Activated T-cell treated with anti-CD3 and anti-CD28 coated beads, Interleukin-2, amount 50 U/mL, for 48 hours (primary cell): ENCODE results near the gene STAT6.

ENCODE experiments used
- DNase-seq, 2 experiments: peaks; one replicate each; pipeline ENCODE4 v3.0.0-alpha.2; 2020

Gene STAT6

DNA sequence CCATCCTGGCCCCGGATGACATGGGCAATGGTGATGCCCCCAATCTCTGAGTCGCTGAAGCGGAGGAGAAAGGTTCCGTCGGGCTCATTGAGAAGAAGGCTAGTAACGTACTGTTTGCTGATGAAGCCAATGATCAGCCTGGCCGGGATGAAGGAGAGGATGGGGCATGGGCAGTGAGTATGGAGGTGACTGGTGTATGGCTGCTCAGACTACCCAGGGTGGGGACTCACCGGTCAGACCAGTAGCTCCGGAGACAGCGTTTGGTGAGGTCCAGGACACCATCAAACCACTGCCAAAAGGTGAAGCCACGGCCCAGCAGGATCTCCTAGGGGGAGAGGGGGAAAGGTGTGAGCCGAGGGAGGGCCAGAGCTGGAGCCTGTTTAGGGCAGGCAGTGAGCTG is 11.4 kb downstream of the STAT6 start:
- DNase-seq: no peak

DNA sequence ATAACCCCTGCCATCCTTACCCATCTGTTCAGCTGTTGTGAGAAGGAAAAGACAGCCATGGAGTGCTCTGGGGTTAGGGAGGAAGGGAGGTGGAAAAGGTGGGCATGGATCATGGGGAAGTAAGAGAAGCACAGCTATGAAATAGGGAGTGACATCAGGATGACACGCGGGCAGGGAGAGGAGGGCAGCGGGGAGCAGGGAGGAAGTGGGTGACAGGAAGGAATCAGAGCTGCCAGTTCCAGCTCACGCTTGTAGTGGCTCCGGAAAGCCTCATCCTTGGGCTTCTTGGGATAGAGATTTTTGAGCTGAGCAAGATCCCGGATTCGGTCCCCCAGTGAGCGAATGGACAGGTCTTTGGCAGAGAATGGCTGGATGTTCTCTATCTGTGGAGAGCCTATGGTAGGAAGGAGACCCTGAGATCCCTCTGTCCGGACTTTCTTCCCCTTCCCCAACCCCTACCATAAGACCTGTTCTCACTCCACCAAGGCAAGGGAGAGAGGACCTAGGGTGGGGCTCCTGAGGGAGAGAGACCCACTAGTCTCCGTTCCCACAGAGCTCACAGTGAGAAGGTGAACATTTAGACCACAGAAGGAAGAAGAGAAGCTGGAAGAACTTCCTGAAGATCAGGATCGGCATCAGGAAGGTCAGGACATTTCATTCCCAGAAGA is 12.0 kb downstream of the STAT6 start:
- no peak for DNase-seq

DNA sequence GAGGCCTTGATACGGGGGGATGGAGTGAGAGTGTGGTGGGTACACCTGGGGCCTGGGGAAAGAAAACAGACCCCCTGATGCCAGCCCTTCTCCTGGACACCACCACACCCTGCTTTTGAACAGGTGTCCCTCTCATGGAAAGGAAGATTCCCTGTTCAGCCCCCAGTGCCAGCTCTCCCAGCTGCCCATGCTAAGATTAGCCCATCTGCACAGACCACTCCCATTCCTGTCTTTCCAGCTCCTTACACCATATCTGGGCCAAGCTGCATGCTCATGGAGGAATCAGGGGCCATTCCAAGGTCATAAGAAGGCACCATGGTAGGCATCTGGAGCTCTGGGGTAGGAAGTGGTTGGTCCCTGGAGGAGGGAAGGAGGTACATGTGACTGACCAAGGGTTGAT is 12.6 kb downstream of the STAT6 start:
- DNase-seq: no peak

DNA sequence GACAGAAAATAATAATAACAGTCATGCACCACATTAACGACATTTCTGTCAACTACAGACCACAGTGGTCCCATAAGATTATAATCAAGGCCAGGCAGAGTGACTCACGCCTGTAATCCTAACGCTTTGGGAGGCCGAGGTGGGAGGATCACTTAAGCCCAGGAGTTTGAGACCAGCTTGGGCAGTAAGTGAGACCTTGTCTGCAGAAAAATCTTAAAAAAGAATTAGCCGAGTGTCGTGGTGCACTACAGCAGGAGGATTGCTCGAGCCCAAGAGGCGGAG is 13.7 kb downstream of the STAT6 start:
- DNase-seq: no peak

DNA sequence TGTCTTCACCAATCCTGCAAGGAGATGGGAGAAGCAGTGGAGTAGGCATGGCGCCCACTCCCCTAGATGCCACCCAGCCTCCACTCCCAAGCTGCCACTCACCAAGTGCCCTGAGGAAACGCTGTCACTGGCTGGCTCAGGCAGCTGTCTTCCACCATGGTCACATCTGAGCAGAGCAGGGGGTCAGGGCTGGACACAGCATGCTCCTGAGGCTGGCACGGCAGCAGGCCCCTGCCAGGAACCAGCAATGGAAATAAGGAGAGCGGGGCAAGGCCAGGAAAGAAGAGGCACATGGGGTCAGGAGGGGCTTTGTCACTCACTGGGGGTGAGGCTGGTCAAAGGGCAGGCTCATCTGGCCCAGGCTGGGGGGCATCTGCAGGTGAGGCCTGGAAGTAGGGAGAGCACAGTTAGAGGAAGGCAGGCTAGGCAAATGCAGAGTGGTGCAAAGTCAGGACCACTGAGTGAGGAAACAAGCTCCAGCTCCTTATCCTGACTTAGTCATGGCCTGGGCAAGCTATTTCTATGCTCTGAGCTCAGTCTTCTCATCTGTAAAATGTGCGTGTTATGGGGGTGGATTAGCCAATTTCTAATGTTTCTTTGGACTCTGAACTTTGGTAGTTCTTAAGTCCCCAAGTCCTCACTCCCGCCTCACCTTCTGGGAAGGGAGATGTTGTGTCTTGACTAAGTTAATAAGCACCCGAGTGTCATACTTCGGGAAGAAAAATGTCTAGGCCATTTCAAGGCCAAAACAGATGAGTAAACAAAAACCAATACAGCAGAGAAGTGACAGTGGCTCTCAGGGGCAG is 14.2 kb downstream of the STAT6 start:
- DNase-seq: no peak

DNA sequence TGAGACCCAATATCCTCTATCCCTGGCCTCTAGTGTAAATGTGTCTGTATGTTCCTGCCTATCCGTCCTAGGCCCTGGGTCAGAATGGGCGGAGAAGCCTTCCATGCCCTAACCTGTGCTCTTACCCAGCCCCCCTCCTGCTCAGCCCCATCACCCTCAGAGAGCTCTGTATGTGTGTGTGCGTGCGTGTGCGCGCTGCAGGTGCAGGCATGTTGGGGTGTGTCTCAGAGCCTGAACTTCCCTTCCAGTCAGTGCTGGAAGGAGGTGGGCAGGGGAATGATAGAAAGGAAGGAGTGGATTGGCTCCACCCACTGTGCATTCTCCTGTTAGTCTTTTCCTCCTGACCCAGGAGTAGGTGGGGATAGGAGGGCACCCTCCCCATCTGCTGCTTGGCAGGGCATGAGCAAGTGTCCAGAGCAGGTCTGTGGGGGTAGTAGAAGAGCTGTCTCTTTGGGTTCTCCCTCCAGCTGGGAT is 15.0 kb downstream of the STAT6 start:
- no peak for DNase-seq

DNA sequence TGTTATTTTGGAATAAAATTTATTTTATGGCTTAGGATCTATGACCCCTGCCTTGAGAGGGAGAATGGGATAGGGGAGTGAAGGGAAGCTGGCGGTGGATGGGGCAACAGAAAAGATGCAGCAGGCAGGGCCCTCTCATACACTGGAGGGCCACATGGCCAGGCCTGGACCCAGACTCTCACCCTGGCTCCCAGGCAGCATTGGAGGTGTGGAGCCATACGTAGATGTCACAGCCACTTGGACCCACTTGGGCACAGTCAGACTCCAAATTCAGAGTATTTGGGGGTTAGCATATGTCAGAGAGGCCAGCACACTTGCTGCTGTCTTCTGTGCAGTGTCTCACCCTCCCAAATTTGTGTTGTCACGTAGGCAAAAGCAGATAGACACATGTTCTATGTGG is 15.7 kb downstream of the STAT6 start:
- no peak for DNase-seq

DNA sequence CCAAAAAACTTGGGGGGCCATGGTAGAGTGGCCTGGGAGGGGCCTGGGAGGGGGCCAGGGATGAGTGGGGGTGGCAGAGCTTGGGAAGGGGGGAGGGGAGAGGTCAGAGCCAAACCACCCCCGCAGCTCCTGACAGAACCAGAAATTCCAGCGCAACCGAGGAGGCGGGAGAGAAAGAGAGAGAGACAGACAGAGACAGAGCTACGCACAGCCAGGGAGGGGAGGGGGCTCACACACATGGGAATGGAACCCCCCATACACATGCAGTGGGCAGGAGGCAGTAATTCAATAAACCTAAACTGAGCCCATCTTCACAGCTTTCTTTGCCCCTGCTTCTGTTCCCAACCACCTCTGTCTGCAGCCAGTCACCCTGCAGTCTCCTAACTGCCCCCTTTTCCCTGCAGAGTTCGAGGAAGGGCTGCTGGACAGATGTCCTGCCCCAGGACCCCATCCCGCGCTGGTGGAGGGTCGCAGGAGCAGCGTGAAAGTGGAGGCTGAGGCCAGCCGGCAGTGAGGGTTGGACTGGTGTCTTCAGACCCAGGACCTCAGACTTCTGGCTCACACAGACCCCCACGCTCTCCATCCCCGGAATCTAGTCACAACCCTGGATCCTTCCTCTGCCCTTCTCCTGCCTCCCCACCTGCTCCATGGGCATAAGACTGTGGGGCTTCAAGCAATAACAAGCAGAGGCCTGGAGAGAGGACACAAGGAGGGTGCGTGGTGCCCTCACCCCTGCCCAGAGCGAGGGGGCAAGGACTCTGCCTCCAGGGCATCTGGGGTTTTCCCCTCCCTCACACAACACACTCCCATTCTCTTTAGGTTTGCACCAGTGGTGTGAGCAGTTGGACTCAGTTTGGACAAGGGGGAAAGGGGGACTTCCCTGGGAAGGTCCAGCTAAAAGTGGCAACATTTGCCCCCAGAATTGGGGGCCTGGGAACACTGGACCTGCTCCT is 16.7 kb downstream of the STAT6 start:
- peak in 1 of 2 experiments; percentile 29 for DNase-seq

DNA sequence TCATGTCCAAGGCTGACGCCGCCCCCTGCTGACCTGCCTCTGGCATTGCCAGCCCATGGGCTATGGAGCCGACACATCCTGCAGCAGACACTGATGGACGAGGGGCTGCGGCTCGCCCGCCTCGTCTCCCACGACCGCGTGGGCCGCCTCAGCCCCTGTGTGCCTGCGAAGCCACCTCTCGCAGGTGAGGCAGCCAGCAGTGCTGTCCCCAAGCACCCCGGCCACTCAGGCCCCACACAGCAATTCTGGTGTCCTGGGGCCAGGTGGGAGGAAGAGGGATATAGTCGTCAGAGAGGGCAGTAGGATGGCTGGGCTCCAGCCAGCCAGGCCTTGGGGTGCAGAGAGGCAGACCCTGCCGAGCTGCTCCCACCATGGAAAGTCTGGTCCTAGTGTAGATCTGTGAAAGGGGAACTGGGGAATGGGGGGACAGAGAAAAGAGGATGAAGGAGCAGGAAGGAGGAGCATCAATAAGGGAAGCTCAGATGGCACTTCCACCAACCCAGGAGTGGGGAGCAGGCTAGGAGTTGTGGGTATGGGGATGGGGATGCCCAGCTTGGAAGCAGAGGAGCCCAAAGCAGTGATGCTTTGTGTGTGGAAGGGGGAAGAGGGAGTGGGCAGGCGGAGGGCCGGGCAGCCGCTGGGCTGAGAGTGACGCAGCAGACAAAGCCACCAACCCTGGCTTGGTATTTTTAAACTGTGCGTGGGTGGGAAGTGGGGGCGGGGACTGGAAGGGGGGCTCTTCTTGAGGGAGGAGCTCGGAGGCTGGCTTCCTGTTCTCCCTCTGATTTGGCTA is 17.6 kb downstream of the STAT6 start:
- DNase-seq: peak; percentile 85 to 86

DNA sequence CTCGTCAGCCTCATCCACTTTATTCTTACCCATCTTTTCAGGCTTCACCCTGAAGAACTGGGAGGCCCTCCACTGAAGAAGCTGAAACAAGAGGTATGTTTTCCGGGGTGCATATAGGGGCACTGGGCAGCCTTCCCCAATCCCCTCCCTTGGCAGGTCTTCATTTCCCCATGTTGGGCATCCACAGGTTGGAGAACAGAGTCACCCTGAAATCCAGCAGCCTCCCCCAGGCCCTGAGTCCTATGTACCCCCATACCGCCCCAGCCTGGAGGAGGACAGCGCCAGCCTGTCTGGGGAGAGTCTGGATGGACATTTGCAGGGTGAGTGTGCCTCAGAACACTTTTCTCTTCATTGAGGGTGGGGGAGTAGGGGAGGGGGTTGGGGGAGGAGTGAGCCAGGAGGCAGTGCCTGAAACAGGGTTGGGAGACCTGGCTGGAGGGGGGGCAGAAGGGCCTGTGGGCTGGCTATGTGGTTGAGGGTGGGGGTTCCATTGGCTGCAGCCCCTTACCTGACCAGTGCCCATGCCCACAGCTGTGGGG is 18.2 kb downstream of the STAT6 start:
- no peak for DNase-seq

DNA sequence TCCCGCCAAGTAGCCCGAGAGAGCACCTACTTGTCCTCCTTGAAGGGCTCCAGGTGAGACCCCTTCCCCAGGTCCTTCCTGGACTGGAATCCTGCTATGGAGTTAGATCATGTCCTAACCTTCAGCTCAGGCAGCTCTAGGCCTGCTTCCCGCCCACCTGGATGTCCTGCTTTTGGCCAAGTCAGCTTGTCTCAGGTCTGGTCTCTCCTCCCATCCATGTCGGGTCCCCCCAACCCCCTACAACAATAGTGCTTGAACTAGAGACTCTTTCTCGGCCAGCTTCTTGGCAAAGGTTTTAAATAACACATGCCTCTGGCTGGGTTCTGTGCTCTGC is 18.7 kb downstream of the STAT6 start:
- DNase-seq: no peak

DNA sequence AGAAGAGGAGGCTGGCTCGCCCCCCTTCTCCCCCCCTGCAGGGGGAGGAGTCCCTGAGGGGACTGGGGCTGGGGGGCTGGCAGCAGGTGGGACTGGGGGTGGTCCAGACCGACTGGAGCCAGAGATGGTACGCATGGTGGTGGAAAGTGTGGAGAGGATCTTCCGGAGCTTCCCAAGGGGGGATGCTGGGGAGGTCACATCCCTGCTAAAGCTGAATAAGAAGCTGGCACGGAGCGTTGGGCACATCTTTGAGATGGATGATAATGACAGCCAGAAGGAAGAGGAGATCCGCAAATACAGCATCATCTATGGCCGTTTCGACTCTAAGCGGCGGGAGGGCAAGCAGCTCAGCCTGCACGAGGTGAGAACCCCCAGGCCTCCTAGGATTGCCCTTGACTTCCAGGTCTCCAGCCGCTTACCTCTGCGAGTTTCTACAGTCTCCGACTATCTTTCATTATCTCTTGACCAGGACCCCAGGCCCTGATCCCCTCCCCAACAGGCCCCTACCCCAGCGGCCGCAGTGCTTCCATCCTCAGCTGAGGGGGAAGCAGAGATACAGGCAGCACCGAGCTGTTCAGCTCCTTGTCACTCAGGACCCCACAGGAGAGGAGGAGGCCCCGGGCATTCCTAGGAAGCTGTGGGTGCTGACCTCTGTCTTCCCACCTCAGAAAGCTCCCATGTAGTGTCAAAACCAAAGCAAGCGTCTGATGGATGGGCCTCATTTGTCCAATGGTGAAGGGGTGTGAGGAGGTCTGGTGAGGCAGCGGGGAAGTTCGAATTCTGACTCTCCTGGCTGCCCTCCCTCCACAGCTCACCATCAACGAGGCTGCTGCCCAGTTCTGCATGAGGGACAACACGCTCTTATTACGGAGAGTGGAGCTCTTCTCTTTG is 19.3 kb downstream of the STAT6 start:
- no peak for DNase-seq

DNA sequence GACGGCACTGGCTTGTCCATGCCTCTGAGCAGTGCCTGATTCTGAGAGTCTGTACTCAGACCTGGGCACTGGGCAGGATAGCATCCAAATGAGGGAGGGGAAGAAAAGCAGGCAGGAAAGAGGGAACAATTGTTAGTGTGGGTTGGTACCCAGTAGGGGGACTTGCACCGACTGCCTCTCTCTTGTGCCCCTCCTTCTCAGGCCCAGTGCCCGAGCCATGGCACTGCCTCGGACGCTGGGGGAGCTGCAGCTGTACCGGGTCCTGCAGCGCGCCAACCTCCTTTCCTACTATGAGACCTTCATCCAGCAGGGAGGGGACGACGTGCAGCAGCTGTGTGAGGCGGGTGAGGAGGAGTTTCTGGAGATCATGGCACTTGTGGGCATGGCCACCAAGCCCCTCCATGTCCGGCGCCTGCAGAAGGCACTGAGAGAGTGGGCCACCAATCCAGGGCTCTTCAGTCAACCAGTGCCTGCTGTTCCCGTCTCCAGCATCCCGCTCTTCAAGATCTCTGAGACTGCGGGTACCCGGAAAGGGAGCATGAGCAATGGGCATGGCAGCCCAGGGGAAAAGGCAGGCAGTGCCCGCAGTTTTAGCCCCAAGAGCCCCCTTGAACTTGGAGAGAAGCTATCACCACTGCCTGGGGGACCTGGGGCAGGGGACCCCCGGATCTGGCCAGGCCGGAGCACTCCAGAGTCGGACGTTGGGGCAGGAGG is 20.1 kb downstream of the STAT6 start:
- no peak for DNase-seq

DNA sequence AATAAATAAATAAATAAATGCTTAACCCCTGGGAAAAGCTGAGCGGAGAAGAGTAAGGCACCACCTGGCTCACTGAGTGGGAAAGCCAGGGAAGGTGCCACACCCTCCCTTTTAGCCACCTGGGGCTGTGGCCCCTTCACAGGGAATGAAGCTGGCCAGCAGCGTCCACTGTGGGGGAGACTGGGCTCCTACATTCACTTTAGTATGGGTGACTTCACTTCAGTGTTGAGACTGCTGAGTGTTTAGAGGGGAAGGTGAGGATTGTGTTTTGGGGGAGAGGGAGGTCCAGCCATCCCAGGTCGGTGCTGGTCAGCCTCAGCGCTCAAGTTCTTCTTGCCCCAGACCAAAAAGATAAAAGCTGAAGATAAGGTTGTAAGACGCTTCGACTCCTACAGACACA is 20.7 kb downstream of the STAT6 start:
- no peak for DNase-seq

DNA sequence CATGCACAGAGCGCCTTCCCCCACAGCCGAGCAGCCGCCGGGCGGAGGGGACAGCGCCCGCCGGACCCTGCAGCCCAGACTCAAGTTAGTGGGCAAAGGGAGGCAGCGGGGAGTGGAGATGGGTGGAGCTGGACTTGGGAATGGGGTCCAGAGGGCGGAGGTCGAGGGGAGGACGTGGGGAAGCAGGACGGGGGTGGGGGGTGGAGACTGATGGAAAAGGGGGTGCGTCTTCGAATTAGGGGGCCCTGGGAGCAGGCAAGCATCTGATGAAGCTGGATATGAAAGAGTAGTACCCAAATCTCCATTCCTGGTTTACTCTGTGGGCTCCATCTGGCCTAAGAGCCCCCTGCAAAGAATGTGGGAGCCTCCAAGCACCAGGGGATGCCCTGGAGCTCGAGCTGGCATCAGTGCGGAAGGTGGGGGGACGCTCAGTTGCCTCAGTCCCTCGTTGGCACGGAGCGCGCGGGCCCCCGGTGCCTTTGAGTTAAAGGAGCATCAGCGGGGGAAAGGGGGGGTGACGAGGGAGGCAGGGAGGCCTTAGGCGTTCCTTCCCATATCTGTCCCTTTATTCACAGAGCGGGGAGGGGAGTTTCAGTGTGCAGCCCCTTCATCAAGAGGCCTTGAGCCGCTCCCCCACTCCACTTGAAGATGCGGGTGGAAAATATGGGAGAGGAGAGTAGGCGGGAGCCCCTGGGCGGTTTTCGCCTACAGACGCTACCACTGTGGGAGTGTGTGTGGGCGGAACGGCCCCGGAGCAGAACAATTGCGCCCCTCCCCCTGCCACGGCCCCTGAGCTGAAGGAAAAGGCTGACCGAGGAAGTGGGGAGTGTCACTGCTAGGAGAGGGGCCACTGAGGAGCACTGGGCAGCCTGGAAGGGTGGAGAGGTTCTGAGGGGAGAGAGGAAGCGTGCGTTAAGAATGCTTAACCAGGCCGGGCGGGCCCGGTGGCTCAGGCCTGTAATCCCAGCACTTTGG is 21.6 kb downstream of the STAT6 start:
- DNase-seq: peak; percentile 65 to 71

DNA sequence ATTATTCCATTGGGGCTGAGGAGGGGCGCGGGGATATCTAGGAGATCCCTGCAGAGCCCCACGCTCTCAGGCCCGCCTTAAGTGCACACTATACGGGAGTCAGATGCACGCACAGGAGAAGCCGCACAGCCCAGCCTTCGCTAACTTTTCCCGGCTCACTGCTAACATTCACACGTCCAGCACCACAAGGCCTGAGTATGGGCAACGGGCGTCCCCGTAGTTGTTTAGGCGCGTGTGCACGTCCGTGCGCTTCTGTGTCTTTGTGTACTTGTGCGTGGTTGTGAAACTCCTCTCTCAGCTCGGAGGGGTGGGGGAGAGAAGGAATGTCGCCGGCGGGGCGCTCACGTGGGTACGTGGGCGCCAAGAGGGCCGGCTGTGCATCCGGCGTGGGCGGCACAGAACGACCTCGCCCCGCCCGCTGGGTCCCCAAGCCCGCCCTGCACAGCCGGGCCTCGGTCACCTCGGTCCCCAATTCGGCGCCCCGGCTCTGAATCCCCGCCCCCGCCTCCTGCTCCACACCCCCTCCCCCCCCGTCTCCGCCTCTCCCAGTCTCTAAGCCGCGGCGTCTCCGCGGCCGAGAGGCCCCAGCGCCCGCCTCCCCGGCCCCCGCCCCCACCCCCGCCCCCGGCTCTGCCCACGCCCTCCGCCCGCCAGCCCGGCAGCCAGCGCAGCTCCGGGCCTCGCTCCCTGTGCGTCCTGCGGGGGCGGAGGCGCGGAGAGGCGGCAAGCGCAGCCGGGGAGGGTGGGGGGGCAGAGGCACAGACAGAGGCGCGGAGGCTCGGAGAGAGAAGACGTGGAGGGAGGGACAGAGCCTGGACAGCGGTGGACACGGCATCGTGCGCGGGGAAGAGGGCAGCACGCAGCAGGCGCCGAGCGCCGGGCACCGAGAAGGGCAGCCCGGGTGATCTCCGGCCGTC is 22.6 kb downstream of the STAT6 start, which contains the start of gene NAB2:
Gene NAB2 (plus strand): TSS at position 761 of the 917 bp plus-strand sequence. CDS start 158 bp downstream, outside the sequence.
- peak; percentile 86 to 90 for DNase-seq

DNA sequence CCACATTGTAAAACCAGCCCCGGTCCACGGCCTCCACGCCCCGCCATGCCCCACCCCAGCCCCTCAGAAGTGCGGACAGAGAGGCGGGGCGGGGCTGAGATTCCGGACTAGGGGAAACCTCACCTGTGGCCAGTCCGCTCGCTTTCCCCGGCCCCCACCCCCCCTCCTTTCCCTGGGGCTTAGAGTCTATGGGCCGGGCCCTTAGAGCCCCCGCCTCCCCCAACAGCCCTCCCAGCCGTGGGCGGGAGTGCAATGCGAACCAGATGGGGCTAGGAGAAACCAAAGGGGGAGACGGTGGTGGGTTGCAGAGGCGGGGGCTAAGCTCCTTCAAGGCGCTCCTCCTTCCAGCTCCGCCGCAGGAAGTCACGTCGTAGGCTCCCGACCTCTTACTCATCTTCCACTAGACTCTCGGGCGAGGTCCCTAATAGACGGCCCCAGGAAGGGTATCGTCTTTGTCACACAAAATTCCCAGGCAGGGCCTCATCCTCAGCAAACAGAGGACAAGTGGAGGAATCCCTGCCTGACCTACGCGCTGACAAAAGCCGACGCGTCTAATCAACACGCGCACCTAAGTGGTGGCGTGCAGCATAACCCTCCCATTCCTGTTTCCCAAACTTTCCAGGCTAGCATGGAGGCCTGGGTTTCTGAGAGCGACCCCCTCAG is 23.3 kb downstream of the STAT6 start:
- DNase-seq: peak; percentile 90
